Omental fat pad (tissue), 4 donors: ENCODE data around the gene MRPL43. TPM values are rescaled to one million over a fixed set of nuclear protein-coding genes. Genes with fewer than 3 reads are reported as not detected.

Experiments used
- ATAC-seq: fragments of 150-250 bp; one replicate; pipeline ENCODE4 v1.9.1; 2016; ENCODE audit warnings: mild to moderate bottlenecking, moderate library complexity; ENCODE audit not compliant: low FRiP score
- DNase-seq: peaks from one replicate; pipeline ENCODE4 v3.0.0-alpha.2; 2019; ENCODE audit warnings: low spot score
- CTCF ChIP-seq, 3 donors: fragments of 450-650 bp; IDR thresholded peaks; one replicate each; pipeline ENCODE4 v1.5.1; 2016 to 2017; ENCODE audit warnings: antibody characterized with exemption in 3 of 3, mild to moderate bottlenecking in 3 of 3, moderate library complexity in 2 of 3
- total RNA-seq, 4 donors: library from RNA; depleted of rRNA; stranded (reverse); fragments of >200 nt; gene quantifications; one replicate each; pipeline ENCODE4 v1.1.0, GENCODE V29; 2016

The MRPL43 gene
- total RNA-seq, 4 donors from 2014 or later, result 59.7 to 97.0 (median 79.3) TPM

GRCh38 chr10:100963826-100964225, 23.5 kb downstream of the MRPL43 start:
- no peak for TF ChIP-seq CTCF (IDR thresholded peaks at IDR 0.05)
- ATAC-seq (no peak), DNase-seq (no peak)

- DNase-seq (no peak), ATAC-seq (no peak)
- no peak for TF ChIP-seq CTCF (IDR thresholded peaks at IDR 0.05)
Measured at GRCh38 chr10:100962351-100963080, 24.8 kb downstream of the MRPL43 start.

DNA sequence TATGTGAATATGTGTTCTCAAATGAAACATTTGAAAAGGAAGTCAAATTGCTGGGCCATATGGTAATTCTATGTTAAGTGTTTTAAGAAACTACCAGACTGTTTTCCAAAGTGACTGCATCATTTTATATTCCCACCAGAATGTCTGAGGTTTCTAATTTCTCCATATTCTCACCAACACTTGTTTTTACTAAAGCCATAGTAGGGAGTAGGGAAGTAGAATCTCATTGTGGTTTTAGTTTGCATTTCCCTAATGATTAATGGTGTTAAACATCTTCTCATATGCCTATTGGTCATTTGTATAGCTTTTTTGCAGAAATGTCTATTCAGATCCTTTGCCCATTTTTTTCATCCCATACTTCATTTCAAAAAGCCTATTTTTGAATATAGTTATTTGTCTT, 27.0 kb downstream of the MRPL43 start:
- TF ChIP-seq CTCF (IDR thresholded peaks at IDR 0.05), result no peak
- no peak for DNase-seq
- ATAC-seq, result no peak

- no peak for TF ChIP-seq CTCF (IDR thresholded peaks at IDR 0.05)
- ATAC-seq, result no peak
- DNase-seq, result no peak
Measured at GRCh38 chr10:100948916-100949315, 38.4 kb downstream of the MRPL43 start.

- ATAC-seq (no peak), DNase-seq (no peak)
- TF ChIP-seq CTCF (IDR thresholded peaks at IDR 0.05), result no peak
Measured at GRCh38 chr10:100945754-100946153, 41.5 kb downstream of the MRPL43 start.

DNA sequence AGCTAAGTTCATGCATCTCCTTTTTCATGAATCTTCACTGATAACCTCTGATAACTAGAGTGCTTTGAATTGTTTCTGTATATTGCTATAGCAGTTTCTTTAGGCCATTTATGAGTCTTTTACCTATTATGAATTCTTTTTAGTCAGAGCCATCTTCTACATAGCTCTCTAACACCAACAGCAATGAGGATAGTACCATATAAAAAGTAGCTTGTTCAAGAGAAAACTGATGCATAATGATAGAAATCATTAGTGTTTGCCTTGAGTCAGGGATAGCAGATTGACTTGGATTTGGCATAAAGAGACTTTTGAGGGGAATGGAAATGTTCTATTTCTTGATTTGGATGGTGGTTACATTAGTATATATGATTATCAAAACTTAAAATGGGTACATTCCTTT, 43.8 kb downstream of the MRPL43 start:
- DNase-seq, result no peak
- TF ChIP-seq CTCF (IDR thresholded peaks at IDR 0.05), result no peak
- no peak for ATAC-seq

DNA sequence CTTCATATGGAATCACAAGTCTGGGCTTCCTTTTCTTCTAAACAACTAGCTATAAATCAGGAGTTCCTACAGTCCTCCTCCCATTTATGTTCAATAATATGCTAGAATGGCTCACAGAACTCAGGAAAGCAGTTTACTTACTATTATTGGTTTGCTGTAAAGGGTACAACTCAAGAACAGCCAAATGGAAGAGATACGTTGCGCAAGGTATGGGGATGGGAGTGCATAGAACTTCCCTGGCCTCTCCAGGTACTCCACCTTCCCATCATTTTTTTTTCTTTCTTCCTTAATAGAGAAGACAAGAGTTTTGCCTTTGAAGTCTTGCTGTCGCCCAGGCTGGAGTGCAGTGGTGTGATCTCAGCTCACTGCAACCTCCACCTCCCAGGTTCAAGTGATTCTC, 45.1 kb downstream of the MRPL43 start:
- DNase-seq, result no peak
- TF ChIP-seq CTCF (IDR thresholded peaks at IDR 0.05), result no peak
- ATAC-seq, result no peak
